HG02970 (cell line): Measurements from ENCODE around the gene HUS1B.
"Not testable (repeated sequence)": the region's sequence is repeated elsewhere in the genome, so short reads cannot be mapped to it uniquely, and the experiment has no call there.

Experiments used
- ATAC-seq: cut with Tn5 transposase; IDR thresholded peaks from one replicate; pipeline ENCODE4 v1.9.1; 2021; ENCODE audit warnings: mild to moderate bottlenecking, moderate library complexity, moderate number of reproducible peaks; ENCODE audit not compliant: unreplicated experiment, low FRiP score

Gene HUS1B

GRCh38 chr6:656460-657252 is at the start of gene HUS1B:
Gene HUS1B, minus strand, starts transcription at chr6:657100. Its CDS starts 156 bp downstream, at chr6:656944.
- ATAC-seq = no peak

- ATAC-seq = no peak
Observed at GRCh38 chr6:706146-706545, 49.2 kb upstream of the HUS1B start.

GRCh38 chr6:705047-705446 is 48.1 kb upstream of the HUS1B start:
- ATAC-seq = no peak

GRCh38 chr6:704046-704445 is 47.1 kb upstream of the HUS1B start:
- ATAC-seq = no peak

GRCh38 chr6:703552-703951 is 46.7 kb upstream of the HUS1B start:
- no peak for ATAC-seq

- ATAC-seq = no peak
Observed at GRCh38 chr6:701700-702479, 45.0 kb upstream of the HUS1B start.

- ATAC-seq = no peak
Observed at GRCh38 chr6:701215-701614, 44.3 kb upstream of the HUS1B start.

- no peak for ATAC-seq
Observed at GRCh38 chr6:700490-700889, 43.6 kb upstream of the HUS1B start.

- ATAC-seq = no peak
Observed at GRCh38 chr6:699319-699718, 42.4 kb upstream of the HUS1B start.

GRCh38 chr6:694431-695126 is 37.7 kb upstream of the HUS1B start:
- ATAC-seq = not testable (repeated sequence)

- ATAC-seq = no peak
Observed at GRCh38 chr6:693723-694009, 36.8 kb upstream of the HUS1B start.

GRCh38 chr6:692858-693722 is 36.2 kb upstream of the HUS1B start, which contains the start of gene EXOC2:
Gene EXOC2, minus strand, starts transcription at chr6:693139. Its CDS starts 55,321 bp downstream, at chr6:637818.
- ATAC-seq = peak; percentile 91

- peak; percentile 65 for ATAC-seq
Observed at GRCh38 chr6:692356-692851, 35.5 kb upstream of the HUS1B start.

- ATAC-seq = no peak
Observed at GRCh38 chr6:689223-689622, 32.3 kb upstream of the HUS1B start.

GRCh38 chr6:686497-686896 is 29.6 kb upstream of the HUS1B start:
- ATAC-seq = no peak

GRCh38 chr6:684831-685636 is 28.1 kb upstream of the HUS1B start:
- peak; percentile 71 for ATAC-seq

GRCh38 chr6:683742-684440 is 27.0 kb upstream of the HUS1B start:
- no peak for ATAC-seq

- ATAC-seq = no peak
Observed at GRCh38 chr6:680666-681340, 23.9 kb upstream of the HUS1B start.
